Left lung (tissue), 10 donors: ENCODE results near the gene CEMP1. TPM values are rescaled to one million over a fixed set of nuclear protein-coding genes. Genes with fewer than 3 reads are reported as not detected.

ENCODE experiments used
- ATAC-seq: fragments of 200-7000 bp; cut with Tn5 transposase; one replicate; pipeline ENCODE4 v1.9.1; 2020; ENCODE audit warnings: moderate library complexity
- DNase-seq, 4 donors: peaks; one replicate each; pipeline ENCODE4 v3.0.0-alpha.2; 2013 to 2020
- H3K27ac ChIP-seq, 2 donors: fragments of 200-600 bp; sonication (generic) in 1 of 2; one replicate each; pipeline versions ENCODE4 v1.5.0 to v1.8.0; 2020 to 2021
- H3K27me3 ChIP-seq, 2 donors: fragments of 200-600 bp; sonication (generic) in 1 of 2; one replicate each; pipeline versions ENCODE4 v1.5.0 to v1.8.0; 2020 to 2021
- H3K36me3 ChIP-seq, 2 donors: fragments of 200-600 bp; sonication (generic) in 1 of 2; one replicate each; pipeline versions ENCODE4 v1.5.0 to v1.8.0; 2020 to 2021
- H3K4me1 ChIP-seq, 2 donors: fragments of 200-600 bp; one replicate each; pipeline ENCODE4 v1.8.0; 2021
- H3K4me3 ChIP-seq, 2 donors: fragments of 200-600 bp; sonication (generic) in 1 of 2; one replicate each; pipeline versions ENCODE4 v1.5.0 to v1.8.0; 2020 to 2021; ENCODE audit warnings: mild to moderate bottlenecking in 1 of 2
- H3K9me3 ChIP-seq, 2 donors: fragments of 200-600 bp; sonication (generic) in 1 of 2; one replicate each; pipeline versions ENCODE4 v1.5.0 to v1.8.0; 2020 to 2021
- intact Hi-C, 2 donors: fragments of 100-400 bp; cut with DNase I; formaldehyde crosslinking; loops; one replicate each; pipeline versions ENCODE4 v1.11.2 to v1.14.2; 2022
- polyA plus RNA-seq, 6 donors: library from polyadenylated mRNA; unstranded; fragments of 120-200 nt; gene quantifications; one replicate each; pipeline ENCODE4 v1.2.1, GENCODE V29; 2013; ENCODE audit not compliant: insufficient read length in 6 of 6
- total RNA-seq, 2 donors: library from RNA; stranded (reverse); fragmentation: NEBNext Ultra II Directional; extraction: Animal tissue kit (Norgen Biotek cat#: 25700); gene quantifications; one replicate each; pipeline ENCODE4 v1.2.1, GENCODE V29; 2021
- TF ChIP-seq, protein P1 (sequence below), 2 donors: fragments of 200-600 bp; sonication (generic) in 1 of 2; IDR thresholded peaks; one replicate each; pipeline versions ENCODE4 v1.5.0 to v1.8.0; 2021; ENCODE audit warnings: antibody characterized with exemption in 2 of 2
- donor health status: DM: no; HTN: yes; CAD: no.
- donor health status: DM: no; HTN: no; CAD: no.

The CEMP1 gene
- total and polyA plus RNA-seq, 8 donors = 0.45 to 3.8 (median 2.0) TPM

DNA sequence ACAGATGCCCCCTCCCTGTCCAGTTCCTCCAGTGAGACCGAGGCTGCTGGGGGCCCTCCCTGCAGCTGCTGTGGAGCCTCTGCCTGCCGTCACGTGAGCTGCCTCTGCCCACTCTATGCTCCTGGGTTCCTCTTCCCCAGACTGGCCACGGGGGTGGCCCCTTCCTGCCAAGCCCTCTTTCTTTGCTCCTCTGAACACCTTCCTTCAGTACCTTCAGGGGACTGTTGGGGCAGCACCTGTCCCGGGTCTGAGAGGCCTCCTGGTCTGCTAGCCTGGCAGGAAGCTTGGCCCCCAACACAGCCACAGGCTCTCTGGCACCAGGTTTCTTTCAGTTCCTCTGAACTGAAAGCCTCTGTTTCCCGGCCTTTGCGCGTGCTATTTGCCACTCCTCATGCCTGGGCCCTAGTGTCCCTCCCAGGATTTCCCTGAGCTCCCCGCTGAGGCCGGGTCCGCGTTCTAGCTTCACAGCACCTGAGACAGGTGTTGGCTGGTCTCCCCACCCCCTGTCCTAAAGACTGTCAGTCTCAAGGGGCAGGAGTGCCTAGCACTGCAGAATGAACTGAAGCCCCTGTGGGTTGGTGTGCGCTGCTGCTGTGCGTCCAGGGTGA lies 24.1 kb downstream of the CEMP1 start:
- peaks cover 0 to under 1% of the 10 kb centered on the region in 2 donors for H3K36me3 ChIP-seq
- TF ChIP-seq, protein P1, sequence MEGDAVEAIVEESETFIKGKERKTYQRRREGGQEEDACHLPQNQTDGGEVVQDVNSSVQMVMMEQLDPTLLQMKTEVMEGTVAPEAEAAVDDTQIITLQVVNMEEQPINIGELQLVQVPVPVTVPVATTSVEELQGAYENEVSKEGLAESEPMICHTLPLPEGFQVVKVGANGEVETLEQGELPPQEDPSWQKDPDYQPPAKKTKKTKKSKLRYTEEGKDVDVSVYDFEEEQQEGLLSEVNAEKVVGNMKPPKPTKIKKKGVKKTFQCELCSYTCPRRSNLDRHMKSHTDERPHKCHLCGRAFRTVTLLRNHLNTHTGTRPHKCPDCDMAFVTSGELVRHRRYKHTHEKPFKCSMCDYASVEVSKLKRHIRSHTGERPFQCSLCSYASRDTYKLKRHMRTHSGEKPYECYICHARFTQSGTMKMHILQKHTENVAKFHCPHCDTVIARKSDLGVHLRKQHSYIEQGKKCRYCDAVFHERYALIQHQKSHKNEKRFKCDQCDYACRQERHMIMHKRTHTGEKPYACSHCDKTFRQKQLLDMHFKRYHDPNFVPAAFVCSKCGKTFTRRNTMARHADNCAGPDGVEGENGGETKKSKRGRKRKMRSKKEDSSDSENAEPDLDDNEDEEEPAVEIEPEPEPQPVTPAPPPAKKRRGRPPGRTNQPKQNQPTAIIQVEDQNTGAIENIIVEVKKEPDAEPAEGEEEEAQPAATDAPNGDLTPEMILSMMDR (IDR thresholded peaks at IDR 0.05) = peak in 1 of 2 donors; percentile 17
- H3K27me3 ChIP-seq = no peaks in the 10 kb centered on the region
- peak; percentile 46 for ATAC-seq
- peaks cover 0 to 74% of the 10 kb centered on the region in 2 donors for H3K4me1 ChIP-seq
- H3K4me3 ChIP-seq = peak overlapping the region in 1 of 2 donors; percentile 6
- intact Hi-C loops = no loop called here
- no peaks in the 10 kb centered on the region for H3K9me3 ChIP-seq
- peak overlapping the region; percentile 75 to 91 for H3K27ac ChIP-seq
- DNase-seq = peak in 2 of 4 donors; percentile 82 to 87

DNA sequence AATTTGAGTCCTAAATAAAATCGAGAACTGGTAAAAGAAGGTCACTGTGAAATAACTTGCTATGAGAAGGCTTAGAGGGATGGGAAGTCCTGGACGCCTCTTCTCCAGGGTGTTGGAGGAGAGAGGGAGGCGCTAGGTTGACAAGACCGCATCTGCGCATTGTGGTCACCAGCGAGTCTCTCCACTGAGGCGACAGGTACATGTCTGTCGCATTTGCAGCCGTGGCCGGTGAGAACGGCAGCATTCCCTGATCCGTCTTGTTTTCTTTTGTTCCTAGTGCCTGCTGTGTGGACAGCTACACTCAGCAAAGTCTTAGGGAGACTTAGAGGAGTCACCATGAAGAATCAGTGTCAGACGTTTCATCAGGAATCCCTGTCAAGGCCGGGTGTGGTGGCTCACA lies 25.5 kb downstream of the CEMP1 start:
- Histone ChIP-seq H3K4me3 (no peak overlapping the region), H3K27ac (no peak overlapping the region), H3K4me1 (peaks cover 0 to 74% of the 10 kb centered on the region in 2 donors), H3K9me3 (no peaks in the 10 kb centered on the region), H3K27me3 (no peaks in the 10 kb centered on the region), H3K36me3 (peaks cover 0 to 6% of the 10 kb centered on the region in 2 donors)
- DNase-seq (no peak), ATAC-seq (no peak)
- intact Hi-C loops = no loop called here
- TF ChIP-seq, protein P1 (IDR thresholded peaks at IDR 0.05) = no peak

DNA sequence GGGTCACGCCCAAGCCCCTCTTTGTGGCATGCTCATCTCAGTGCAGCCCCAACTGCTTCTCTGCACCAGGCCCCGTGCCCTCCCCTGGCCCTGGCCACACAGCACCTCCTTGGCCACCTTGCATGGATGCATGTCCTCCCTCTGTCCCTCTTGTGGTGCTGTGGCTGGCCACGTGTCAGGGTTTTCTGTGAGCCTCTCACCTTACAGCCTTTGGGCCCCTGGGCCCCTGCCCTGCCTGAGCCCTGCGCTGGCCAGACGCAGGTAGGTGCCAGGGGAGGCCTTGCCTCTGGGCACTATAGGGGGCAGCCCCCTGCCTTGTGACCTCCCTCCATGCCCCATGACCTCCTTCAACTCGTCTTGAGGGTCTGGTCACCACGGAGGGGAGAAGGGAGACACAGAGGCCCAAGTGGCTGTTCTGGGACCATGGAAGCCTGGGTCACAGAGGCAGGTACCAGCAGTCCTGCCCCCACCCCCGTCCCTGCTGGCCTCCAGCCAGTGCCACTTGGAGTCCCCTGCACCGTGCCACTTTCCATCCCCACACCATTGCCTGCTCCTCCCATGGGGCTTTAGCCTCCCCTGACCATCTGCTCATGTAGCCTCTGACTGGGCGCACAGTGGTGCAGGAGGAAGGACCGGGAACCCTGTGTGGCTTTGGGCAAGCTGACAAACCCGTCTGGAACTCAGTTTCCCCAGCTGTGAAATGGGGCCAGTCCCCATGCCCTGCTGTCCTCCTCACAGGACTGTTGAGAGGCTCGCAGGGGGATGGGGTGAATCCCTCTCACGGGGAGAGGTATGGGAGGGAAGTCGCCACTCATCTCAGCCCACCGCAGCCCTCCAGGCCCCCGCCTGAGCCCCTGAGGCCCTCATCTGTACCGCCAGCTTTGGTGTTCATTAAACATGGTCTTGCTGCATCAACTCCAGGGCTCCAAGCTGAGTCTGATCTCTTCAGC lies 29.0 kb downstream of the CEMP1 start:
- Histone ChIP-seq H3K27me3 (no peaks in the 10 kb centered on the region), H3K36me3 (peaks cover 0 to 39% of the 10 kb centered on the region in 2 donors), H3K4me1 (peaks cover 12 to 58% of the 10 kb centered on the region in 2 donors), H3K4me3 (no peak overlapping the region), H3K9me3 (no peaks in the 10 kb centered on the region), H3K27ac (peak overlapping the region in 1 of 2 donors; percentile 42)
- no peak for ATAC-seq
- DNase-seq = peak in 1 of 4 donors; percentile 64
- intact Hi-C loops = loop anchor here in 1 of 2 donors (5.0 kb wide), 1 partner anchor 160 kb away; the partner anchor contains the start of gene ABCA3
- TF ChIP-seq, protein P1 (IDR thresholded peaks at IDR 0.05) = no peak

DNA sequence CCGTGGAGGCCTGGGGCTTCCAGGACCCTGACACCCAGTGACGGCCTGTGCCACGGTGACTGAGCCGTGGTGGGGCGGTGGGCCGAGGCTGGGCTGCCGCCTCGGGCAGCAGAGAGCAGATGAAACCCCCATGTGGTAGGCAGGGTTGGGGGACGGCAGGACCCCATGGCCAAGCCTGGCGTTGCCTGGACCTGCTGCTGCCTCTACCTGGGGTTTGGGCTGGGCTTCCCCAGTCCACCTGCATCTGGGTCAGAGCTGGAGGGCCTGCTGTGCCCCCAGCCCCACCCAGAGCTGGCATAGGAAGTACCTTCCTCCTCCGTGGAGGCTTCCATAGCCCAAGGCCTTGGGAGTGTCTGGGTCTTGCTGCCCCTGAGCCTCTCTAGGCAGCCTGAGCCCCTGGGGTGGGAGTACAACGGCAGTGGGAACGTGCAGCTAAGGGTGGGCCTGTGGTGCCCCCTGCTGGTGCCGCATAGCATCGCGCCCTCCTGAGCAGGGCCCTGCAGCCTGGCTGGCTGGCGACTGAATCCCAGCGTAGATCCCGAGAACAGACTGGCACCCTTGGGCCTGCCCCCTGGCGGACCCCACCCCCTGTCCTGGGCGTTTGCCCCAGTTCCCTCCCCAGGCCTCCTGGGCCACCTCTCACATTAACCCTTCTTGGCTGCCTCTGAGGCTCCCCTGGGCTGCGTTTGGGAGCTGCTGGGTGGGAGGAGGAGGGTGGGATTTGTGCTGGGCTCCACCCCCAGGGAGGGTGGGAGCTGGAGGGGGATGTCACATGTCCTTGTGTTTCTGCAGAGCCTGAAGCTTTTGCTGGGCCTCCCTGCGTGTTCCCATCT lies 30.1 kb downstream of the CEMP1 start:
- H3K4me3 ChIP-seq = no peak overlapping the region
- peaks cover 14 to 54% of the 10 kb centered on the region in 2 donors for H3K4me1 ChIP-seq
- DNase-seq (peak; percentile 81 to 96 (median 91)), ATAC-seq (peak; percentile 85)
- H3K27ac ChIP-seq = no peak overlapping the region
- TF ChIP-seq, protein P1 (IDR thresholded peaks at IDR 0.05) = peak; percentile 99
- no peaks in the 10 kb centered on the region for H3K9me3 ChIP-seq
- intact Hi-C loops = loop anchor here in 1 of 2 donors (5.0 kb wide), 1 partner anchor 159 kb away; the partner anchor contains the start of gene ABCA3
- peaks cover 0 to 49% of the 10 kb centered on the region in 2 donors for H3K36me3 ChIP-seq
- H3K27me3 ChIP-seq = no peaks in the 10 kb centered on the region
